Tibial nerve (tissue), 4 donors: ENCODE data around the gene SCN7A.

Experiments
- CTCF ChIP-seq, 5 experiments: fragments of 200-600 bp in 3 of 5; fragments of 450-650 bp in 2 of 5; sonication (generic) in 3 of 5; IDR thresholded peaks; one replicate each; pipeline ENCODE4 v1.5.1; 2016 to 2019; ENCODE audit warnings: antibody characterized with exemption in 5 of 5, mild to moderate bottlenecking in 3 of 5, moderate library complexity in 2 of 5
- EP300 ChIP-seq, 2 donors: sonication (generic); formaldehyde crosslinking; IDR thresholded peaks; one replicate each; pipeline ENCODE4 v1.6.1; 2017; ENCODE audit warnings: antibody characterized with exemption in 2 of 2, mild to moderate bottlenecking in 1 of 2
- POLR2A ChIP-seq, 2 donors: fragments of 450-650 bp; IDR thresholded peaks; one replicate each; pipeline ENCODE4 v1.6.1; 2017; ENCODE audit warnings: antibody characterized with exemption in 2 of 2, mild to moderate bottlenecking in 2 of 2, moderate library complexity in 2 of 2

DNA sequence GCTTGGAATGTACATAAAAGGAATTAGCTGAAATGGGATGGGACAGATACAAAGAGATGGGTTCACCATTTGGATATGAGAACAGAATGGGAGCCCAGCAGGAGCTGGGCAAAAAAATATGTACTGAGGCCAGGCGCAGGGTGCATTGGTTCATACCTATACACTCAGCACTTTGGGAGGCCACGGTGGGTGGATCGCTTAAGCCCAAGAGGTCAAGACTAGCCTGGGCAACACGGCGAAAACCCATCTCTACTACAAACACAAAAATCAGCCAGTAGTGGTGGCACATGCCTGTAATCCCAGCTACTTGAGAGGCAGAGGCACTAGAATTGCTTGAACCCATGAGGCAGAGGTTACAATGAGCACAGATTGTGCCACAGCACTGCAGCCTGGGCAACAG is 30.4 kb downstream of the SCN7A start:
- TF ChIP-seq CTCF (IDR thresholded peaks at IDR 0.05) (no peak), POLR2A (IDR thresholded peaks at IDR 0.05) (no peak), EP300 (IDR thresholded peaks at IDR 0.05) (no peak)
